Stimulated activated CD8-positive, alpha-beta memory T cell treated with anti-CD3 and anti-CD28 coated beads, Interleukin-2, amount 100 ng/mL, for 1 hour (primary cell): ENCODE measurements around the gene RNPEPL1.

Experiments used
- DNase-seq, 2 donors: peaks; one replicate each; pipeline ENCODE4 v3.0.0-alpha.2; 2020; ENCODE audit warnings: low read depth in 2 of 2

RNPEPL1 gene

DNA sequence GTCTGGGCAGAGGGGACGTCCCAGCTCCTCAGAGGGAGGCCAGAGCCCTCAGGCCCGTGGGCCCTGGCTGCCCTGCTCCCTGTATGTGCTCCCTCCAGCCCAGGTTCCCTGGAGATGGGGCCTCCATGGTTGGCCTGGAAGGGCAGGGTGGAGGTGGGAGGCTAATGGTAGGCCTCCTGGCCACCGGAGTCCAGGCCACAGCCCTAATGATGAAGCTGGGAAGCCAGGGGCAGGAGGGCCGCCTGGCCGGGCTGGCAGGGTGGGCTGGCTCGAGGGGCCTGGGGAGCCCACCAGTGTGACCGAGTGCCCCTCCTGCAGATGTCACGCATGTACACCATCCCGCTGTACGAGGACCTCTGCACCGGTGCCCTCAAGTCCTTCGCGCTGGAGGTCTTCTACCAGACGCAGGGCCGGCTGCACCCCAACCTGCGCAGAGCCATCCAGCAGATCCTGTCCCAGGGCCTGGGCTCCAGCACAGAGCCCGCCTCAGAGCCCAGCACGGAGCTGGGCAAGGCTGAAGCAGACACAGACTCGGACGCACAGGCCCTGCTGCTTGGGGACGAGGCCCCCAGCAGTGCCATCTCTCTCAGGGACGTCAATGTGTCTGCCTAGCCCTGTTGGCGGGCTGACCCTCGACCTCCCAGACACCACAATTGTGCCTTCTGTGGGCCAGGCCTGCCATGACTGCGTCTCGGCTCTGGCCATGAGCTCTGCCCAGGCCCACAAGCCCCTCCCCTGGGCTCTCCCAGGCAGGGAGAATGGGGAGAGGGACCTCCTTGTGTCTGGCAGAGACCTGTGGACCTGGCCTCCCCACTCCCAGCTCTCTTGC, 9.2 kb downstream of the RNPEPL1 start:
- DNase-seq: no peak

DNA sequence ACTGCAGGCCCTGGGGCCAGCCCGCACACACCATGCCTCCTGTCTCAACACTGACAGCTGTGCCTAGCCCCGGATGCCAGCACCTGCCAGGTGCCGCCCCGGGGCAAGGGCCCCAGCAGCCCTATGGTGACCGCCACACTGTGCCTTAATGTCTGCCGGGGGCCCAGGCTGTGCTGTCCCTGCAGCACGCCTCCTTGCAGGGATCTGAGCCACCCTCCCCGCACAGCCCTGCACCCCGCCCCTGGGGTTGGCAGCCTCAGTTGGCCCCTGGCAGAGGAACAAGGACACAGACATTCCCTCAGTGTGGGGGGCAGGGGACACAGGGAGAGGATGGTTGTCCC, 9.8 kb downstream of the RNPEPL1 start:
- no peak for DNase-seq

DNA sequence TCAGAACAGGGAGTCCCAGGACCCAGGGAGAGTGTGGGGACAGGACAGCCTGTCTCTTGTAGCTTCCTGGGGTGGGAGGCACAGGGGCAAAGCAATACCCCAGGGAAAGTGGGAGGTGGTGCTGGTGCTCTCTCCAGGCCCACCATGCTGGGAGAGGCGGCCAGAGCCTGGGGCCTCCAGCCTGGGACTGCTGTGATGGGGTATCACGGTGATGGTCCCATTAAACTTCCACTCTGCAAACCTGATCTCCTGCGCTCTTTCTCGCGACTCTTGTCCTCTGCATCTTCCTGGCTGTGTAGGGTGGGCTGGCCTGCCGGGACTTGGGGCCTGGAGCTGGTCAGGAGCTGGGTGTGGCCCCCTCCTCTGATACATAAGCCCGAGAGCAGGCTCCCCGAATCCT, 10.2 kb downstream of the RNPEPL1 start:
- DNase-seq: no peak

DNA sequence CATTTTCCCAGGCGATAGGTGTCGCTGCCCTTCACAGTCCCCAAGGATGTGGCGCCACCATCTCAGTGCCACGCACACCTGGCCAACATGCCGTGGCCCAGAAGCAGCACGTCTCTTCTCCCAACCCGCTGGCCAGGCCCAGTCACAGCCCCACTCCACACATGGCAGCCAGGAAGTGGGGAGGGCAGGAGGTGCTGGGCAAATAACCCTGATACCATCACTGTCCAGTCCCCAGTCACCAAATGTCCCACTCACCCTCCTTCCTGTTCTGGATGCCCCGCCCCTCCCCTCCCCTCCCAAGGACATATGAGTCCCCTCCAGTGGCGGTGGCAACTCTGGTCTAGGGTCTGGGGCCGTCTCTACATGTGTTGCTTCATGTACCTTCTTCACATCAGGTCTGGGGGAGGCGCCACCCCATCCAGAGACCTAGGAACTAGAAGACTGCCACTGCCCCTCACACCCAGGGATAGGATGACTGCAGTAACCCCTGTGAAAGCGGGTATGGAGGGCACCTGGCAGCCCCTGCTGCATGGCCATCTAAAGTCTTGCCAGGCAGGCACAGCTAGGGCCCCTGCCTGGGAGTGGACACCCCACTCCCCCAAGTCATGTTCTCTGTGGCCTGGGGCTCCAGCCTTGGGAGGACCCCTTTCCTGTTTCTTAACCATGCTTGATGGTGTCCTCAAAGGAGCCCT, 10.9 kb downstream of the RNPEPL1 start:
- no peak for DNase-seq

DNA sequence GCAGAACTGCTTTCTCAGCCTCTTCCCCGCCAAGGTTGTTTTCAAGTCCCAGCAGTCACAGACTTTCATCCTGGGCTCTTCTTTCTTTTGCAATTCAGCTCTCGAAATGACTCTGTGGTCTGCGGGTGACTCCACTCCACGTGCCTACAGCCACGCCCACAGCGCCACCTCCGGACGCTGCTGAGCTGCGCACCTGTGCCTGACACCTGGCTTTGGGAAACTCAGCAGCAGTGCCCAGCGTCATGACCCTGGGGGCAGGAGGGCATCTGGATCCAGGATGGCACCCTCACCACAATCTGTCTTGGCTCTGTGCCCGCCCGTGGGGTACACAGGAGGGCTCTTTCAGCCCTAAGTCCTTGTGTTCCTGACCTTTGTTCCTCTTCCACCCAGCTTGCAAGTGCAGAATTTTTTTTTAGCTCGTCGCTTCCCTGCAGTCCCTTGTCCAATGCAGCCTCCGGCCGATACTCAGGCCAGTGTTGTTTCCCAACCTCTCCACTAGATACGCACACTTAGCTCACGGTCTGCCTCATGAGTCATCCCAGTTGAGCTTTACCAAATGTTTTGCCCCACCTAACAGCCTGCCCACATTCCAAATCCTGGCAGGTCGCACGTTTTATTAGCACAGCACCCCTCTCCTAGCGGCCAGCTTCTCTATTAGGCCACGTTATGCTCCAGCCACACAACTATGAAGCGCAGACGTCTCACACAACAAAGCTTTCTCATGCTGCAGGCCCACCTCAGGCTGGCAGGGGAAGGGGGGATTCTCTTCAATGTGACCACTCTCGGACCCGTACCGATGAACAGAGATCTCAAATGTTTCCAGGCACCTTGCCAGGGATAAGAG, 11.7 kb downstream of the RNPEPL1 start:
- DNase-seq: peak in 1 of 2 donors; percentile 61

DNA sequence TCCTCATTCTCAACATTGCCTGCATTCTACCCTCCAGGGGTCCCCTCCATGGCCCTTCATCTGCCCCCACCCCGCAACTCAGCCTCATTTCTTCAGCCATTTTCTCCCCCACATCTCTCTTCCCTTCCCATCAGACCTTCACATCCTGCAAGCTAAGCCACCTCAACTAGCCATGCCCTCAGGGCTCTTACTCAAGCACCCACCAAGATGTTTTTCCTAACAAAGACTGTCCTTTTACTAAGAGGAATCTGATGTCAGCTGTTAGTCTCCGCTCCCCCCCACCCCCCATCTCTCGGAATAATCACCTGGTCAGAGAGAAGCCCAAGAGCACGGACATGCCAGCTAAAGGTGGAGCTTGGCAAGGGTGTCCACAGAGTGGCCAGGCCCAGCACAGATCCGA, 13.5 kb downstream of the RNPEPL1 start:
- DNase-seq: no peak

DNA sequence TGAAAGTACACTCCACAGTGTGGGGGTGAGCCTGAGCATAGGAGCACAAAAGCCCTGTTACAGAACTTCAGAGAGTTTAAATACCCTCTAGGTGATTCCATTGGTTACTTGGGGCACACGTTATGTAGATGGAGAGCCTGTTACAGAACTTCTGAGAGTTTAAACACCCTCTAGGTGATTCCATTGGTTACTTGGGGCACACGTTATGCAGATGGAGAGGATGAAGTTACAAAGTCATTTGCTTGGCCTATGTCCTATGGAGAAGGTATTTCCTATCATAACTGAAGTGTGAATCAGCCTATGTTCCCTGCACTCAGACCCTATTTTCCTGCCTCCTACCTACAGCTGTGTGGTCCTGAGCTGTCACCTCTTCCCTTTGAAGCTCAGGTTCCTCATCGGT, 14.5 kb downstream of the RNPEPL1 start:
- DNase-seq: no peak

DNA sequence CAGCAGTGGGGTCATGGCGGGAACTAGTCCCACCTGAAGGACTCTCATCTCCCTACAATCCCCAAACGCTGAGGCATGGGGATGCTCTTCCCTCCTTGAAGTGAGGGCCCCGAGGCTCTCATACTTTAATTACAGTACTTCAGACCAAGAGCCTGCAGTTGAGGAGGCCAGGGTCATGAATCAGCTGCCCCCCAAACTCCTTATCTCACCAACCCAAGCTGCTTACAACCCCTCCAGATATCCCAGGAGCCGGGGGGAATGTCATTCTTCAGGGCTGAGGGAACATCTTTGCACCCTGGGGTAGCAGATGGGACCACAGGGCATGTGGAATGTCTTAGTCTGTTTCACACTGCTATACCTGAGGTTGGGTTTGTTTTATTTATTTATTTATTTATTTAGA, 15.5 kb downstream of the RNPEPL1 start:
- no peak for DNase-seq

DNA sequence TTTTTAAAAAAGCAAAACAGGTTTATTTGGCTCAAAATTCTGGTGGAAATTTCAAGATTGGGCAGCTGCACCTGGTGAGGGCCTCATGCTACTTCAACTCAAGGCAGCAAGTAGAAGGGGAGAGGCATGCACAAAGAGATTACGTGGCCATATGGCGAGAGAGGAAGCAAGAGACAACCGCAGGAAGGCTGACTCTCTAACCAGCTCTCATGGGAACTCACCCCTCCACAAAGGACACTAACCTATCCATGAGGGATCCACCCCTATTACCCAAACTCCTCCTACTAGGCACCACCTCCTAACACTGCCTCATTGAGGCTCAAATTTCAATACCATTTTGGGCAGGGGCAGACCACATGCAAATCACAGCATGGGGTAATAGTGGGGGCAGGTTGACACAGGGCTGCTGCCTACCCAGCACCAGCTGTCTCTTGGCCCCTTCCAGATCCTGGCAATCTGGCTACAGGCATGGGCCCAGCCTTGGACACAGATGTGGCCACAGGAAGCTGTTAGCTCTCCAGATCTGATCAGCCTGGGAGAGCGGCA, 16.3 kb downstream of the RNPEPL1 start:
- DNase-seq: no peak

DNA sequence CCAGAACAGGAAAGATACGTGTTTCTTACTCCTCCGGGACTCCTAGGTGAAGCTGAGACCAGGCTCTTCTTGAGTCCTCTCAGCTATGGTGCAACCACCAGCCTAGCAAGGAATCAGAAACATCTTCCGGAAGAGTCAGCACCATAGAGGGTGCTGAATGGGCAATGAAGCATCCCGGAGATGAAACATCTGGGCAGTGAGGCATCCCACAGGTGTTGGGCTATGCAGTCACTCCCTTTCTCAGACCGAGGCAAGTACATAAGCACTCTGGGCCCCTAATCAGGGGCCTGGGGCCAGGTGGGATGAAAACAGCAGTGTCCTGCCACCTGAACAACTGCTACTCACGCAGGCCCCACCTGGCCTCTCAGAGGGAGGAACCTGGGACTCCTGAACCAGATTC, 16.8 kb downstream of the RNPEPL1 start:
- no peak for DNase-seq

DNA sequence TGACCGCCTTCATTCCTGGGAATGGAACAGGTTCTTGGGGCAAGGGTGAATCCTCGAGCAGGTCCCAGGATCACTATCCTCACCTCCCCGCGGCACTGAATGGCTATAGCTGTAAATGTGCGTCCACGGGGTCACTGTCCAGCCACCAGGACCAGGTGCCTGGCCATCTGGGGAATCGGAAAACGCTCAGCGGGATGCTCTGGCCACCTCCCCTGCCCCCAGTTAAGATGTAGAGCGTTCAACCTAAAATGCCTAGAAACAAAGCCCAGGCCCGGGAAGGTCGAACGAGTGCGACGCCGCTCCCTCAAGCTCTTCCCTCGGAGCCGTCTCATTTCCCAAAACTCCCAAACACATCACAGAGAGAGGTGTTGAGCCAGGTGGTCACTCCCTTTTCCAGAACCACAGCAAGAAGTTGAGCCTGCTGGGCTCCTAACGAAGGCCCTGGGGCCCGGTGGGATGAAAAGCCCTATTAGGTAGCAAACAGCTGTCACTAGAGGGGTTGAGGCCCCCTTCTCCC, 17.5 kb downstream of the RNPEPL1 start:
- DNase-seq: no peak

DNA sequence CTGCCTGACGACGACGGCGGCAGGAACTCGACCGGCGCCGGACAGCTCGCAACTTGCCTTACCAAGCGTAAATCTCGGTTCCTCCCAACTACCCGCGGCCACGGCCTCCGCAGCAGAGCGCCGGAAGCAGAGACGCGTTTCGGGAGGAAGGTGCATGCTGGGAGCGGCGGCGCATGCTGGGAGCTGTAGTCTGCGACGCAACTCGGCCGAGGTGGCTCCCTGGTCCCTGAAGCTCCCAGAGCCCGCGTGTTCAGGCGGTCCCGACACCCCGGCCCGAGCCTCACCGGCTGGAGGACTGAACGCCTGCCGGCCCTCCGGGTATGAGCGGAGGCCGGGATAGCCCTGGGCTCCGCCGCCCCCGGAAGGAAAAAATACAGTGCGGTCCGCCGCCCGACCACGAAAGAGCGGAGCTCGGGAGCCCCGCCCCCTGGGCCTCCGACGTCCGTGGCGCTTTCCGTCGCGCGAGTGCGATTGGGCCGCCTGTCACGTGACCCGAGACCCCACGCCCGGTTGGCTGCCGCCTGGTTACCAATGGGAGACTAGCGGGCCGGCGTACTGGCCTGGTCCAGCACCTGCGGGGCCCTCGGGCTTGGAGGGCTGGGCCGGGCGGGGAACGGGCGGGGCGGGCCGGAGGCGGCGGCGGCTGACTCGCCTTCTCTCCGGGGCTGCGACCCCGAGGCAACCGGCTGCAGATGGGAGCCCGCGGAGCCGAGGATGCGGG, 18.1 kb downstream of the RNPEPL1 start, which contains the start of gene CAPN10:
CAPN10 (plus strand) TSS at position 537 of the 721 bp plus-strand sequence; CDS start at position 715, 178 bp downstream.
- peak; percentile 95 for DNase-seq

DNA sequence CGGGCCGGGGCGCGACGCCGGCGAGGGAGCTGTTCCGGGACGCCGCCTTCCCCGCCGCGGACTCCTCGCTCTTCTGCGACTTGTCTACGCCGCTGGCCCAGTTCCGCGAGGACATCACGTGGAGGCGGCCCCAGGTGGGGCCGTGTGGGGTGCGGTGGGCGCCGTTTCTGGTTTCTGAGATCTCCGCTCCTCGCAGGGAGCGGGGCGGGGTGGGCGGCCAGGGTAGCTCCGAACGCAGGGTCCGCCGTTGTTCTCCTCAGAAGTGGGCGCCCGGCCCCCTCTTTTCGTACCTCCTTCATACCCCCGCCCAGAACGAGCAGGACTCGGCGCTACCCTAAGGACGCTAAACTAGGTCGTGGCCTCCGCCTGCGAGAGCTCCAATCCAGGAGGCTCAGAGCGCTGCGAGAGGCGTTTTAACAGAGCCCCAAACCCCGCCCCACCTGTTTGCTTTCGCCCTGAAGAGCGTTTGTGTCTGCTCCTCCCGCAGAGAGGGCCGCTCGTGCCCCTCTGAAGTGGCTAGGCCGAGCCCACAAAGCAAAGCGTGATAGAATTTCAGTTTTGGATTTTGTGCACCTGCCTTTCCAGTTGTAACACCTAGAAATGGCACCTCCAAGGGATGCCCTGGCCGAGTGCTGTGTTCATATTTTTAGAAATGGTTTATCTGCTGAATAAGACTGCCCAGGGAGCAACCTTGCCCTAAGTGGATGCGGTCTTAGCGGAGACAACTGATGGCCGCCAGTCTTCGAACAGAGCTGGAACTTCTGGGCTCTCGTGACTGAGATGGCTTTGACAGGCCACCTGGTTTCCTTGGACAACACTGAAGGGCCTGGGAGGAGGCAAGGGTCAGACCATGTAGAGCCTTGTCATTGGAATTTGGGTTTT, 18.9 kb downstream of the RNPEPL1 start:
- DNase-seq: peak in 1 of 2 donors; percentile 27

DNA sequence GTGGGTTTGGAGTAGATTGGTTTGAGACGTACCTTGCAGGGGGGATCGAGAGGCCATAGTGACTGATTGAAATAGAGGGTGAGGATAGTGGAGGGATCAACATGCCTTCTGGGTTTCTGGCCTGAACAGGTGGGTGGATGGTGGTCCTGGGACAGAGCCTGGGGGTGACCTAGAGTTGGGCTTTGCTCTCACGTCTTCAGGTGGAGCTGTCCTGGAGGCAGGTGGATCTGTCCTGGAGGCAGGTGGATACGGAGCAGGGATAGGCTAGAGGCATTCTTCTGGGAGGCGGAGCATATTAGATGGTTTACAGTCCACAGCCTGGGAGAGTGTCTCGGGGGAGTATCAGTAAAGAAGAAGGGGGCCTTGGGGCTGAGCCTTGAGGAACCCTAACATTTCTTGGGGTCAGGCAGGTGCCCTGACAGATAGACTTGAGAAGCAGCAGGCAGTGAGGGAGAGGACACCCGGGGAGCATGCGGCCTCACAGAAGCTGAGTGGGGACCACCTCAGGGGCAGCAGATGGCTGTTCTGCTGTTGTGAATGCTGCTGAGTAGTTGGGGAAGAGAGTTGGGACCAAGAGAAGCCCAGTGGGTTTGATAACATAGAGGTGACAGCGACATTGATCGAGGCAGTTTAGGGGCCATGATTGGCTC, 19.8 kb downstream of the RNPEPL1 start:
- no peak for DNase-seq

DNA sequence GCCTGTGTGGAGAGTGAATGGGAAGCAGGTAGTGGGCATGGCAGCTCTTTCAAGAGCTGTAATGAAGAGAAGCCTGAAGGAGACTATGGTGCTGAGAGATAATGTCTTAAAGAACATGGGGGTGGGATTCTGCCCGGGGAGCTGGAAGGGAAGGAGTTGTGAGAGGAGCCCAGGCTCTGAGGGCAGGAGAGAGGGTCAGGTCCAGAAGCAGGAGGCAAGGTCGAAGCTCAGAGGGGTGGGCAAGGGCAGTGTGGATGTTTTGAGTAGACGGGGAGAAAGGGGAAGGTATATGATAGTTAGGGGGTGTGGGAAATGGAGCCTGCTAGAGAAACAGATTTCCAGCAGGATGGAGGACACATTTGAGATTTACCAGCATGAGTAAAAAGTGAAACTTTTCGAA, 20.4 kb downstream of the RNPEPL1 start:
- DNase-seq: no peak

DNA sequence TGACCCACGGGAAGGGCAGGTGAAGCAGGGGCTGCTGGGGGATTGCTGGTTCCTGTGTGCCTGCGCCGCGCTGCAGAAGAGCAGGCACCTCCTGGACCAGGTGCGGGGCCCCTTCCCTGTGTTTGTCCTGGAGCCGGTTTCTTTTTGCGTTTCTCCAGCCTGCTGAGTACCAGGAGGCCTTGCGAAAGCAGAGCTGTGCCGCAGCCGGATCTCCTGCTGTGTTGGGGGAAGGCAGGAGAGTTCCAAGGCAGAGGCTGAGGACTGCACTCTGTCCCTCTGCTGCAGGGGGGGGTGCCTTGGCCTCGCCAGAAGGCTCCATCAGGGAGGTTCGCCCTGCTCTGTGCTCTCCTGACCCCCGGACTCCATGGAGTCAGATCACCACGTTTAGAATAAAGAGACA, 21.1 kb downstream of the RNPEPL1 start:
- DNase-seq: no peak

DNA sequence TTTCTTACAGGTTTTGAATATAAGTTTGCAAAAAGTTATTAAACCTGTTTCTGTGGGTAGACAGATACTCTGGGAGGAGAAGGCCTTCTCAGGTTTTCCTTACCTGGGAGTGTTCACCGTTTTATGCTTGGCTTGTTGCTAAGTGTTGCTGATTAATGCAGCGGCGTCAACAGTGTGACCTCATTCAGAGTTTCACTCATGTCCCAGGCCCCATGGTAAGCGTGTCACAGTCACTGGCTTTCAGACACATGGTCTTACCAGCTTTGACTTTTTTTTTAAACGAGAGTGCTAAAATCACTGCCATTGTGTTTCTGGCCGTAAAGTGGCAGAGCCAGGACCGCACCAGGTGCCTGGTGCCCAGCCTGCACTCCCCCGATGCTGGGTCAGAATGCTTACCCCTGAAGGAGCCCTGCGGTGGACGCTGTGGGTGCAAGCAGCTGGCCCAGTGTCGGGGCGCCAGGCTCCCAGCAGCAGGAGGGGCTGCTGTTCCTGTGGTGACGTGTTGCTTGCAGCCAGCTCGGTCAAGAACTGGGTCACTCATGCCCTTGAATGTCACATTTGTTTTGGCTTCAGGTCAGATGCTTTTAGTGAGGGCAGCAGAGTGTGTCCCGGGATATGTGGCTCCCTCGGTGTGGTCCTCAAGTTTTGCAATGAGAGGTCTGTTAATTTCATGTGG, 21.7 kb downstream of the RNPEPL1 start:
- no peak for DNase-seq

DNA sequence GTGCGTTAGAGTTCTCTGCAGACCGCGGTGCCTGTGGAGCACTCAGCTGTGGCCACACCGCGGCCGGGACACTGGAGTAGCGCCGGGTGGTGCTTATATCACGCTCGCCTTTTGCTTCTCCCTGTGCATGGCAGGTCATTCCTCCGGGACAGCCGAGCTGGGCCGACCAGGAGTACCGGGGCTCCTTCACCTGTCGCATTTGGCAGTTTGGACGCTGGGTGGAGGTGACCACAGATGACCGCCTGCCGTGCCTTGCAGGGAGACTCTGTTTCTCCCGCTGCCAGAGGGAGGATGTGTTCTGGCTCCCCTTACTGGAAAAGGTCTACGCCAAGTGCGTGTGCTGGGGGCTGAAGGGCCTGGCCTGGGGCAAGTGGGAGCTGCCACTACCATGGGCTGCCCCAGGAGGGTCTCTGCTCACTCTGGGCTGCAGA, 22.4 kb downstream of the RNPEPL1 start:
- no peak for DNase-seq

DNA sequence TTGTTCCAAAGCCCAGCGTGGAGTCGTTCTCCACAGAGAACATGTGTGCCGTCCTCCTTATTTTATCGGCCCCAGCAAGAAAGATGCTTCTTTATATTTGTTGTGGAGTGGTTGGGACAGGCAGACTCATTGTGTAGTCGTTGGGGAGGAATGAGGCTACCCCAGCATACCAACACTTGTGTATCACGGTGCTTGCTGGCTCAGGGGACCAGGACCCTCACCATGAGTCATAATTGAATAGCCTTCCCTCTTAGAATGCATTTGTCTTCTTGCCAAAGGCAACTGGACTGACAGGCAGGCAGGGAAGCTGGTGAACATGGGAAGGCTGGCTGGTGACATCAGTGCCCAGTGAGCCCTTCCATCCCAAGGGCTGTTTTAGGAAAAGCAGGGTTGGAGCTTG, 22.9 kb downstream of the RNPEPL1 start:
- DNase-seq: no peak
